Right lobe of liver (tissue), 4 donors: ENCODE measurements around the gene COL4A1.

Experiments used
- POLR2A ChIP-seq: fragments of 450-650 bp; IDR thresholded peaks from one replicate; pipeline ENCODE4 v1.6.1; 2017; ENCODE audit warnings: antibody characterized with exemption, mild to moderate bottlenecking
- TF ChIP-seq, protein P1 (sequence below), 4 donors: fragments of 200-600 bp in 3 of 4; fragments of 450-650 bp in 1 of 4; IDR thresholded peaks; one replicate each; pipeline versions ENCODE4 v1.5.1 to v1.8.0; 2016 to 2022; ENCODE audit warnings: antibody characterized with exemption in 4 of 4, mild to moderate bottlenecking in 2 of 4
- donor health status: DM: no; HTN: no; CAD: no.
- donor health status: DM: no; HTN: no; CAD: no.
- donor health status: DM: no; HTN: yes; CAD: no.

DNA sequence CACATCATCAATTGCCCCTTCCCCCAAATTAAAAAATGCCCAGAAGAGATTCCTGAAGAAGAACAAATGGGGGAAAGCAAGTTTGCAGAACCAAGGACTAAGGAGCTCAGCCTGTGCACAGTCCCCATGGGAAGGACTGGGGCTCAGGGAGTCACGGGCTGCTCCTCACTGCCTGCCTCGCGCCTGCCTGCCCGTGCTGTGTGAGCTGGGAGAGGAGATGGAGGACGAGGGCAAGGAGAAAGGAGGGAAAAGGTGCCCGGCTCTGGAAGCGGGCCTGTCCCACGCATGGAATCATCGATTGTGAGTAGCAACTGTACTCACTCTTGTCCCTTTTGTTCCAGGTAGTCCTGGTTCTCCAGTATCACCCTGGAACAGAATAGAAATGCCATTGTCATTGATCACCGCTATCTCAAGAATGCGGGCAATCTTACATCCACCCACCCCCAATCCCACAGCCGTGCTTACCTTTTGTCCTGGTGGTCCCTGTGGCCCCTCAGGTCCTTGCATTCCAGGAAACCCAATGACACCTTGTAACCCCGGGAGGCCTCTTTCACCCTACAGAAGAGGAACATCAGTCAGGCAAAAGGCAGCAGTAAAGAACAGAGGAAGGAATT, 93.4 kb downstream of the COL4A1 start:
- TF ChIP-seq, protein P1, sequence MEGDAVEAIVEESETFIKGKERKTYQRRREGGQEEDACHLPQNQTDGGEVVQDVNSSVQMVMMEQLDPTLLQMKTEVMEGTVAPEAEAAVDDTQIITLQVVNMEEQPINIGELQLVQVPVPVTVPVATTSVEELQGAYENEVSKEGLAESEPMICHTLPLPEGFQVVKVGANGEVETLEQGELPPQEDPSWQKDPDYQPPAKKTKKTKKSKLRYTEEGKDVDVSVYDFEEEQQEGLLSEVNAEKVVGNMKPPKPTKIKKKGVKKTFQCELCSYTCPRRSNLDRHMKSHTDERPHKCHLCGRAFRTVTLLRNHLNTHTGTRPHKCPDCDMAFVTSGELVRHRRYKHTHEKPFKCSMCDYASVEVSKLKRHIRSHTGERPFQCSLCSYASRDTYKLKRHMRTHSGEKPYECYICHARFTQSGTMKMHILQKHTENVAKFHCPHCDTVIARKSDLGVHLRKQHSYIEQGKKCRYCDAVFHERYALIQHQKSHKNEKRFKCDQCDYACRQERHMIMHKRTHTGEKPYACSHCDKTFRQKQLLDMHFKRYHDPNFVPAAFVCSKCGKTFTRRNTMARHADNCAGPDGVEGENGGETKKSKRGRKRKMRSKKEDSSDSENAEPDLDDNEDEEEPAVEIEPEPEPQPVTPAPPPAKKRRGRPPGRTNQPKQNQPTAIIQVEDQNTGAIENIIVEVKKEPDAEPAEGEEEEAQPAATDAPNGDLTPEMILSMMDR (IDR thresholded peaks at IDR 0.05) = no peak
- TF ChIP-seq POLR2A = no peak
